H1 (cell line): ENCODE measurements around the gene BTRC. TPM values are rescaled to one million over a fixed set of nuclear protein-coding genes. Genes with fewer than 3 reads are reported as not detected.

ENCODE experiments used
- CTCF ChIA-PET: fragments of 300-600 bp; sonication (Branson Sonifier 250); formaldehyde crosslinking; loops from one replicate; lab custom pipeline; 2021; ENCODE audit not compliant: partially characterized antibody; lab: Charles Lee
- POLR2A ChIA-PET: fragments of 300-600 bp; sonication (Branson Sonifier 250); formaldehyde crosslinking; loops from one replicate; lab custom pipeline; 2021; ENCODE audit warnings: inconsistent platforms; ENCODE audit not compliant: partially characterized antibody; lab: Charles Lee
- DNase-seq, 2 experiments: peaks; one replicate each; pipeline versions ENCODE4 v3.0.0 to v3.0.0-alpha.2; 2010 to 2022; ENCODE audit warnings: low spot score in 2 of 2, low read depth in 1 of 2, mixed read lengths in 1 of 2
- FAIRE-seq: peaks from 2 replicates; lab custom pipeline; 2011; peaks lifted over from hg19 to GRCh38; lab: Jason Lieb, UNC
- H2AFZ ChIP-seq: 2 replicates; pipeline ENCODE4 v1.8.1; 2012; ENCODE audit warnings: low read length, inconsistent platforms
- H2AK5ac ChIP-seq: 2 replicates; pipeline ENCODE4 v1.6.1; 2013; ENCODE audit warnings: low read depth, low read length
- H2BK120ac ChIP-seq: replicated peaks from 2 replicates; pipeline ENCODE3; 2013; ENCODE audit warnings: low read depth, low read length, inconsistent platforms
- H2BK12ac ChIP-seq: 2 replicates; pipeline ENCODE4 v1.6.1; 2013; ENCODE audit warnings: low read depth, low read length
- H2BK15ac ChIP-seq: 2 replicates; pipeline ENCODE4 v1.6.1; 2013; ENCODE audit warnings: low read length
- H2BK20ac ChIP-seq: 2 replicates; pipeline ENCODE4 v1.6.1; 2013; ENCODE audit warnings: low read length
- H2BK5ac ChIP-seq: 2 replicates; pipeline ENCODE4 v1.6.1; 2013; ENCODE audit warnings: low read depth, low read length
- H3K14ac ChIP-seq: 2 replicates; pipeline ENCODE4 v1.6.1; 2013; ENCODE audit warnings: inconsistent platforms; ENCODE audit not compliant: insufficient read length
- H3K18ac ChIP-seq: 2 replicates; pipeline ENCODE4 v1.6.1; 2013; ENCODE audit warnings: low read length; ENCODE audit errors: extremely low read depth
- H3K23ac ChIP-seq: 2 replicates; pipeline ENCODE4 v1.6.1; 2013; ENCODE audit warnings: inconsistent platforms; ENCODE audit not compliant: insufficient read length
- H3K23me2 ChIP-seq: 2 replicates; pipeline ENCODE4 v1.6.1; 2013; ENCODE audit warnings: low read depth, low read length
- H3K27ac ChIP-seq: 2 replicates; pipeline ENCODE4 v1.6.1; 2011; ENCODE audit warnings: low read depth, low read length, inconsistent platforms
- H3K27me3 ChIP-seq, 4 experiments: replicated peaks in 1 of 4; 1 replicate in 1 of 4; 2 replicates in 3 of 4; pipeline versions ENCODE4 v1.6.1 to v1.8.1; 2011 to 2013; ENCODE audit warnings: low read length in 3 of 4, mild to moderate bottlenecking in 3 of 4, inconsistent platforms in 2 of 4, mixed read lengths in 2 of 4, moderate library complexity in 1 of 4; ENCODE audit not compliant: control insufficient read depth in 3 of 4, insufficient read depth in 3 of 4; ENCODE audit errors: extremely low read depth in 1 of 4
- H3K36me3 ChIP-seq, 4 experiments: 2 replicates each; pipeline versions ENCODE4 v1.6.1 to v1.8.1; 2011 to 2013; ENCODE audit warnings: mild to moderate bottlenecking in 4 of 4, low read length in 3 of 4, moderate library complexity in 2 of 4, control low read depth in 1 of 4, inconsistent platforms in 1 of 4; ENCODE audit not compliant: insufficient read depth in 4 of 4, control insufficient read depth in 2 of 4
- H3K4ac ChIP-seq: replicated peaks from 2 replicates; pipeline ENCODE3; 2013; ENCODE audit warnings: low read length, low read depth, mixed read lengths, inconsistent platforms; ENCODE audit not compliant: insufficient read length
- H3K4me1 ChIP-seq, 4 experiments: replicated peaks in 1 of 4; 1 replicate in 1 of 4; 2 replicates in 3 of 4; pipeline versions ENCODE4 v1.6.1 to v1.8.1; 2011 to 2013; ENCODE audit warnings: low read length in 3 of 4, inconsistent platforms in 2 of 4, mixed read lengths in 1 of 4; ENCODE audit not compliant: insufficient read depth in 4 of 4, control insufficient read depth in 3 of 4
- H3K4me2 ChIP-seq, 2 experiments: 2 replicates each; pipeline versions ENCODE4 v1.6.1 to v1.8.1; 2011 to 2013; ENCODE audit warnings: low read depth in 2 of 2, low read length in 2 of 2, control low read depth in 1 of 2, inconsistent platforms in 1 of 2, mild to moderate bottlenecking in 1 of 2; ENCODE audit not compliant: insufficient read depth in 1 of 2
- H3K4me3 ChIP-seq, 4 experiments: fragments of 200-600, 300-600 bp in 1 of 4; sonication (generic), shearing (Covaris generic), sonication (Bioruptor Twin) in 1 of 4; 2 replicates each; pipeline versions ENCODE4 v1.5.1 to v1.8.1; 2011 to 2016; ENCODE audit warnings: low read length in 4 of 4, low read depth in 3 of 4, control low read depth in 2 of 4, inconsistent platforms in 2 of 4, mild to moderate bottlenecking in 2 of 4, mixed read lengths in 1 of 4, moderate library complexity in 1 of 4; ENCODE audit not compliant: insufficient read depth in 2 of 4; ENCODE audit errors: extremely low read depth in 1 of 4
- H3K56ac ChIP-seq: replicated peaks from 2 replicates; pipeline ENCODE3; 2013; ENCODE audit warnings: low read depth, mild to moderate bottlenecking, mixed read lengths, low read length, inconsistent platforms; ENCODE audit not compliant: insufficient read length
- H3K79me1 ChIP-seq: 2 replicates; pipeline ENCODE4 v1.6.1; 2013; ENCODE audit warnings: low read depth, low read length, control low read depth
- H3K79me2 ChIP-seq, 2 experiments: 2 replicates each; pipeline versions ENCODE4 v1.6.1 to v1.8.1; 2012 to 2013; ENCODE audit warnings: low read length in 2 of 2, mild to moderate bottlenecking in 2 of 2, inconsistent platforms in 1 of 2; ENCODE audit not compliant: insufficient read depth in 2 of 2, control insufficient read depth in 1 of 2
- H3K9ac ChIP-seq, 4 experiments: replicated peaks in 1 of 4; 1 replicate in 1 of 4; 2 replicates in 3 of 4; pipeline versions ENCODE4 v1.6.1 to v1.8.1; 2011 to 2013; ENCODE audit warnings: low read depth in 3 of 4, low read length in 3 of 4, control low read depth in 2 of 4, mild to moderate bottlenecking in 2 of 4, moderate library complexity in 2 of 4, inconsistent platforms in 1 of 4; ENCODE audit errors: extremely low read depth in 1 of 4
- H3K9me3 ChIP-seq, 2 experiments: 2 replicates each; pipeline versions ENCODE4 v1.6.1 to v1.8.1; 2012 to 2013; ENCODE audit warnings: mild to moderate bottlenecking in 2 of 2, moderate library complexity in 2 of 2, control low read depth in 1 of 2, inconsistent platforms in 1 of 2, low read depth in 1 of 2, low read length in 1 of 2, mixed read lengths in 1 of 2; ENCODE audit not compliant: insufficient read depth in 2 of 2
- H4K20me1 ChIP-seq, 2 experiments: replicated peaks in 1 of 2; 2 replicates each; pipeline versions ENCODE3 to v1.8.1; 2011 to 2013; ENCODE audit warnings: inconsistent platforms in 2 of 2, low read length in 2 of 2, mild to moderate bottlenecking in 1 of 2; ENCODE audit not compliant: insufficient read depth in 2 of 2, control insufficient read depth in 1 of 2
- H4K5ac ChIP-seq: 2 replicates; pipeline ENCODE4 v1.6.1; 2013; ENCODE audit warnings: low read length, low read depth, mixed read lengths, inconsistent platforms; ENCODE audit not compliant: insufficient read length
- H4K8ac ChIP-seq: 2 replicates; pipeline ENCODE4 v1.8.0; 2013; ENCODE audit warnings: mild to moderate bottlenecking, moderate library complexity, low read length, inconsistent platforms; ENCODE audit not compliant: insufficient read depth; ENCODE audit errors: extremely low read depth
- H4K91ac ChIP-seq: replicated peaks from 2 replicates; pipeline ENCODE3; 2013; ENCODE audit warnings: low read length, mixed read lengths, inconsistent platforms; ENCODE audit not compliant: insufficient read length
- CEBPB ChIP-seq: IDR thresholded peaks from 2 replicates; pipeline ENCODE4 v1.6.1; 2012; ENCODE audit warnings: low read depth, low read length
- CHD2 ChIP-seq: IDR thresholded peaks from 2 replicates; pipeline ENCODE4 v1.6.1; 2012; ENCODE audit warnings: low read length, improper control_type of control experiment
- CTBP2 ChIP-seq: IDR thresholded peaks from 2 replicates; pipeline ENCODE4 v1.7.0; 2011; ENCODE audit warnings: borderline replicate concordance, mild to moderate bottlenecking, moderate library complexity, mixed read lengths, low read length; ENCODE audit not compliant: insufficient read depth, insufficient read length
- EZH2 ChIP-seq: fragments of 200-600 bp; sonication (generic); IDR thresholded peaks from 2 replicates; pipeline ENCODE4 v1.7.1; 2012; ENCODE audit warnings: low read depth, mild to moderate bottlenecking, moderate library complexity, low read length, inconsistent platforms; ENCODE audit not compliant: severe bottlenecking
- GTF2F1 ChIP-seq: IDR thresholded peaks from 2 replicates; pipeline ENCODE4 v1.6.1; 2012; ENCODE audit warnings: low read depth, low read length, improper control_type of control experiment, borderline replicate concordance
- HDAC6 ChIP-seq: IDR thresholded peaks from one replicate; pipeline ENCODE4 v1.7.1; 2012; ENCODE audit warnings: low read depth, mild to moderate bottlenecking, inconsistent platforms, low read length, moderate library complexity
- KDM4A ChIP-seq: IDR thresholded peaks from one replicate; pipeline ENCODE4 v1.7.1; 2012; ENCODE audit warnings: low read depth, mild to moderate bottlenecking, moderate library complexity, low read length, inconsistent platforms; ENCODE audit not compliant: severe bottlenecking
- POLR2A ChIP-seq, 2 experiments: IDR thresholded peaks; 1 replicate in 1 of 2; 2 replicates in 1 of 2; pipeline ENCODE4 v1.6.1; 2011; ENCODE audit warnings: low read depth in 2 of 2, low read length in 2 of 2, mild to moderate bottlenecking in 2 of 2; ENCODE audit errors: control extremely low read depth in 1 of 2
- POU5F1 ChIP-seq: IDR thresholded peaks from 2 replicates; pipeline ENCODE4 v1.6.1; 2011; ENCODE audit warnings: low read depth, mild to moderate bottlenecking, low read length, moderate library complexity
- RFX5 ChIP-seq: IDR thresholded peaks from 2 replicates; pipeline ENCODE4 v1.6.1; 2011; ENCODE audit warnings: low read depth, low read length, improper control_type of control experiment, borderline replicate concordance
- SP2 ChIP-seq: IDR thresholded peaks from 2 replicates; pipeline ENCODE4 v1.6.1; 2012; ENCODE audit warnings: mild to moderate bottlenecking, low read length, inconsistent platforms
- TAF1 ChIP-seq: IDR thresholded peaks from 2 replicates; pipeline ENCODE4 v1.6.1; 2011; ENCODE audit warnings: mild to moderate bottlenecking, low read depth, low read length
- USF2 ChIP-seq: IDR thresholded peaks from 2 replicates; pipeline ENCODE4 v1.6.1; 2011; ENCODE audit warnings: low read length, improper control_type of control experiment
- WGBS, 2 experiments: shearing (Covaris generic) in 1 of 2; methylation state at CpG; one replicate each; pipeline versions ENCODE4 v1.1.6 to v1.1.7; 2013 to 2015; ENCODE audit warnings: low lambda C conversion rate in 2 of 2, mixed read lengths in 2 of 2, inconsistent platforms in 1 of 2, low coverage in 1 of 2, missing lambda C conversion rate in 1 of 2; ENCODE audit not compliant: insufficient replicate concordance in 2 of 2, insufficient coverage in 1 of 2, insufficient read length in 1 of 2; ENCODE audit errors: extremely low coverage in 1 of 2, missing lambda C conversion rate in 1 of 2; 5-methylcytosine and 5-hydroxymethylcytosine counted together
- polyA plus RNA-seq, 7 experiments: library from polyadenylated mRNA; depleted of rRNA in 3 of 7; stranded (reverse) in 5 of 7; unstranded in 2 of 7; fragments of >200 nt in 5 of 7; fragments of 200-250 nt in 2 of 7; gene quantifications; 1 replicate in 5 of 7; 2 replicates in 1 of 7; 4 replicates in 1 of 7; pipeline versions ENCODE4 v1.2.1 to v1.2.3, GENCODE V29; 2011 to 2013; ENCODE audit warnings: missing spikeins in 2 of 7, mixed read lengths in 2 of 7
- total RNA-seq: library from RNA; stranded (reverse); fragmentation: NEBNext Ultra II Directional; extraction: Animal tissue kit (Norgen Biotek cat#: 25700); gene quantifications from 2 replicates; pipeline ENCODE4 v1.2.1, GENCODE V29; 2021

The BTRC gene
- total and polyA plus RNA-seq, 2 of the 8 experiments (the other 6 are each of a cell fraction or from before 2014, with no cell fraction given): 9.9 to 24.7 TPM

- no peak overlapping the region for H3K56ac ChIP-seq
- H3K23me2 ChIP-seq: no peaks in the 10 kb centered on the region
- no peak overlapping the region for H2BK20ac ChIP-seq
- no peak overlapping the region for H3K4me3 ChIP-seq
- no peak overlapping the region for H3K14ac ChIP-seq
- H2BK5ac ChIP-seq: no peak overlapping the region
- H3K9me3 ChIP-seq: peaks cover 0 to 3% of the 10 kb centered on the region in 2 experiments; a peak in 1 of 4 replicates
- no peak overlapping the region for H4K91ac ChIP-seq
- H2BK12ac ChIP-seq: no peak overlapping the region
- H2AK5ac ChIP-seq: no peak overlapping the region
- H4K20me1 ChIP-seq: no peaks in the 10 kb centered on the region
- DNase-seq (no peak), FAIRE-seq (no peak)
- ChIA-PET POLR2A (interaction anchor here (0.6 kb wide), 1 partner anchor 41 kb away, joined by 4 read pairs; no protein-coding TSS in a partner anchor), CTCF (interaction anchor here (0.9 kb wide), 1 partner anchor 57 kb away, joined by 3 read pairs; no protein-coding TSS in a partner anchor)
- H2AFZ ChIP-seq: no peak overlapping the region
- H3K4me1 ChIP-seq: no peaks in the 10 kb centered on the region
- H3K79me1 ChIP-seq: no peaks in the 10 kb centered on the region
- H3K4me2 ChIP-seq: no peak overlapping the region
- no peak overlapping the region for H3K23ac ChIP-seq
- H2BK120ac ChIP-seq: no peak overlapping the region
- 84% methylated on average over 2 of the region's 2 CpGs; no CpG with 5 or more reads in 1 of the 2 experiments for WGBS, 2 experiments
- H4K5ac ChIP-seq: no peak overlapping the region
- H3K27ac ChIP-seq: no peak overlapping the region
- H3K4ac ChIP-seq: no peak overlapping the region
- no peaks in the 10 kb centered on the region for H3K36me3 ChIP-seq
- H3K18ac ChIP-seq: no peak overlapping the region
- no peaks in the 10 kb centered on the region for H3K79me2 ChIP-seq
- no peak overlapping the region for H3K9ac ChIP-seq
- H4K8ac ChIP-seq: no peak overlapping the region
- H3K27me3 ChIP-seq: no peaks in the 10 kb centered on the region
- no peak overlapping the region for H2BK15ac ChIP-seq
- no peak for TF ChIP-seq CHD2
- TF ChIP-seq GTF2F1: no peak
- no peak for TF ChIP-seq CTBP2
- no peak for TF ChIP-seq RFX5
- TF ChIP-seq SP2: no peak
- TF ChIP-seq POLR2A (IDR thresholded peaks at IDR 0.05; ENCODE audit: control extremely low read depth in 1 of 2, low read depth in 2 of 2, low read length in 2 of 2): no peak
- no peak for TF ChIP-seq KDM4A
- no peak for TF ChIP-seq TAF1
- no peak for TF ChIP-seq HDAC6
- TF ChIP-seq POU5F1: no peak
- TF ChIP-seq USF2: no peak
- TF ChIP-seq EZH2: no peak
- no peak for TF ChIP-seq CEBPB
Observed at GRCh38 chr10:101513733-101514132, 159.8 kb downstream of the BTRC start.
